GM23338 (cell line): ENCODE results near the gene PRKCI. TPM values are rescaled to one million over a fixed set of nuclear protein-coding genes. Genes with fewer than 3 reads are reported as not detected.
A peak's percentile ranks its signal among the peaks of the same experiment; 100 is the strongest.

ENCODE experiments used
- ATAC-seq: fragments of 200-7000 bp; cut with Tn5 transposase; 3 replicates; pipeline ENCODE4 v1.9.1; 2020
- DNase-seq: peaks from one replicate; pipeline ENCODE4 v3.0.0-alpha.2; 2015; ENCODE audit warnings: low spot score
- H2AFZ ChIP-seq: fragments of 200-600 bp; sonication (generic); 2 replicates; pipeline ENCODE4 v1.8.0; 2016; ENCODE audit warnings: antibody characterized with exemption, mild to moderate bottlenecking, moderate library complexity
- H3F3A ChIP-seq: fragments of 200-600 bp; sonication (generic); replicated peaks from 2 replicates; pipeline ENCODE4 v1.8.0; 2017; ENCODE audit warnings: antibody characterized with exemption, mixed run types, low read depth
- H3K27ac ChIP-seq: fragments of 200-600 bp; sonication (generic); 2 replicates; pipeline ENCODE4 v1.6.1; 2016; ENCODE audit warnings: low read depth
- H3K27me3 ChIP-seq: fragments of 200-600 bp; sonication (generic); 2 replicates; pipeline ENCODE4 v1.8.0; 2016; ENCODE audit warnings: mild to moderate bottlenecking, mixed run types, moderate library complexity; ENCODE audit not compliant: insufficient read depth
- H3K36me3 ChIP-seq: fragments of 200-600 bp; sonication (generic); 2 replicates; pipeline ENCODE4 v1.8.0; 2016; ENCODE audit warnings: mild to moderate bottlenecking; ENCODE audit not compliant: insufficient read depth
- H3K4me1 ChIP-seq: fragments of 200-600 bp; sonication (generic); 2 replicates; pipeline ENCODE4 v1.8.0; 2016; ENCODE audit warnings: mild to moderate bottlenecking, moderate library complexity; ENCODE audit not compliant: insufficient read depth
- H3K4me2 ChIP-seq: fragments of 200-600 bp; sonication (generic); 2 replicates; pipeline ENCODE4 v1.7.1; 2017; ENCODE audit warnings: mixed run types
- H3K4me3 ChIP-seq: fragments of 200-600 bp; sonication (generic); 2 replicates; pipeline ENCODE4 v1.6.1; 2016; ENCODE audit warnings: mixed run types
- H3K79me2 ChIP-seq: fragments of 200-600 bp; sonication (generic); replicated peaks from 2 replicates; pipeline ENCODE4 v1.8.0; 2017; ENCODE audit warnings: mild to moderate bottlenecking; ENCODE audit not compliant: insufficient read depth
- H3K9me2 ChIP-seq: fragments of 200-600 bp; sonication (generic); 2 replicates; pipeline ENCODE4 v1.8.0; 2017; ENCODE audit not compliant: insufficient read depth
- H4K20me1 ChIP-seq: fragments of 200-600 bp; sonication (generic); replicated peaks from 2 replicates; pipeline ENCODE4 v1.8.0; 2017; ENCODE audit warnings: mild to moderate bottlenecking; ENCODE audit not compliant: insufficient read depth
- H3K27ac Mint-ChIP-seq: 2 replicates; pipeline ENCODE4 v1.8.0; 2020; ENCODE audit warnings: inconsistent platforms, mild to moderate bottlenecking, moderate library complexity, mixed read lengths
- H3K27me3 Mint-ChIP-seq: 3 replicates; pipeline ENCODE4 v1.8.0; 2022; ENCODE audit warnings: low read depth, mild to moderate bottlenecking, moderate library complexity, mixed read lengths, inconsistent platforms; ENCODE audit not compliant: insufficient read depth, poor library complexity
- H3K36me3 Mint-ChIP-seq: 3 replicates; pipeline ENCODE4 v1.8.0; 2021; ENCODE audit warnings: low read depth, mild to moderate bottlenecking, inconsistent platforms, moderate library complexity, mixed read lengths
- H3K4me1 Mint-ChIP-seq: 3 replicates; pipeline ENCODE4 v1.8.0; 2020; ENCODE audit warnings: mild to moderate bottlenecking, inconsistent platforms, mixed read lengths
- H3K4me3 Mint-ChIP-seq: 3 replicates; pipeline ENCODE4 v1.8.0; 2021; ENCODE audit warnings: moderate library complexity, mild to moderate bottlenecking, inconsistent platforms, mixed read lengths
- H3K9me3 Mint-ChIP-seq: 3 replicates; pipeline ENCODE4 v1.8.0; 2020; ENCODE audit warnings: moderate library complexity, mild to moderate bottlenecking, inconsistent platforms, mixed read lengths
- ETS1 ChIP-seq: IDR thresholded peaks from 2 replicates; pipeline ENCODE4 v1.6.1; 2016; ENCODE audit warnings: antibody characterized with exemption
- POLR2AphosphoS5 ChIP-seq: IDR thresholded peaks from 2 replicates; pipeline ENCODE4 v1.6.1; 2016; ENCODE audit warnings: antibody characterized with exemption, low read depth
- ZNF331 ChIP-seq: fragments of 250-450 bp; sonication (Bioruptor Pico); IDR thresholded peaks from 2 replicates; pipeline ENCODE4 v1.5.0; 2020; ENCODE audit warnings: low read depth, mild to moderate bottlenecking, moderate library complexity
- ZNF462 ChIP-seq: fragments of 250-450 bp; sonication (Bioruptor Pico); IDR thresholded peaks from 2 replicates; pipeline ENCODE4 v1.5.0; 2020; ENCODE audit warnings: mild to moderate bottlenecking, moderate library complexity
- long read RNA-seq: library from polyadenylated mRNA; unstranded; transcript quantifications from one replicate; pipeline ENCODE4 v2.0.0, GENCODE V29; 2020; ENCODE audit not compliant: unreplicated experiment
- polyA plus RNA-seq: library from polyadenylated mRNA; unstranded; fragments of >200 nt; fragmentation: Nextera tagmentation; extraction: Ambion mirVana; gene quantifications from 2 replicates; pipeline ENCODE4 v1.2.1, GENCODE V29; 2016
- total RNA-seq: library from RNA; depleted of rRNA; stranded (reverse); fragments of >200 nt; shearing (Covaris generic); gene quantifications from 2 replicates; pipeline ENCODE4 v1.2.3, GENCODE V29; 2014; rRNA removed

The PRKCI gene
- total RNA-seq (119 and 124 TPM in 2 replicates), polyA plus RNA-seq (47.5 and 58.0 TPM in 2 replicates)
- long read RNA-seq, full-length matches to known transcripts = 67 of 85 reads
- long read RNA-seq, partial matches to known transcripts = 9 of 85 reads
- long read RNA-seq, other reads (novel, unspliced or antisense) = 9 of 85 reads

- DNase-seq (peak; percentile 99), ATAC-seq (peak; percentile 95)
- Histone ChIP-seq H3K79me2 (peaks cover 43% of the 10 kb centered on the region), H3K4me1 (peaks cover 30% of the 10 kb centered on the region), H3K27ac (peak within 1 kb of the TSS; percentile 84; the same call in 1 of the 2 replicates), H2AFZ (peak within 1 kb of the TSS; percentile 0), H3K4me2 (peak within 1 kb of the TSS; percentile 91), H4K20me1 (peaks cover 16% of the 10 kb centered on the region; the same call in 1 of the 2 replicates), H3K9me2 (no peaks in the 10 kb centered on the region), H3K27me3 (no peaks in the 10 kb centered on the region), H3K36me3 (no peaks in the 10 kb centered on the region), H3K4me3 (peak within 1 kb of the TSS; percentile 87), H3F3A (no peaks in the 10 kb centered on the region; the same call in 1 of the 2 replicates)
- H3K27me3 Mint-ChIP-seq = peaks cover 6% of the 10 kb centered on the region
- no peaks in the 10 kb centered on the region; the same call in 2 of the 3 replicates for H3K36me3 Mint-ChIP-seq
- H3K9me3 Mint-ChIP-seq = no peaks in the 10 kb centered on the region
- H3K4me3 Mint-ChIP-seq = peak within 1 kb of the TSS; percentile 97
- H3K4me1 Mint-ChIP-seq = peaks cover 29% of the 10 kb centered on the region
- TF ChIP-seq ZNF462 (CRISPR knock-in tag) (no peak), ZNF331 (CRISPR knock-in tag) (no peak), POLR2AphosphoS5 (peak; percentile 85), ETS1 (peak; percentile 88)
- peak within 1 kb of the TSS; percentile 100 for H3K27ac Mint-ChIP-seq
Measured at GRCh38 chr3:170221924-170222646, at the start of gene PRKCI. Gene PRKCI (plus strand): TSS chr3:170222424. CDS start chr3:170222670, 246 bp downstream.
